HCT116 (cell line): ENCODE results near the gene FANK1. TPM values are rescaled to one million over a fixed set of nuclear protein-coding genes. Genes with fewer than 3 reads are reported as not detected.

Experiments used
- ATAC-seq: fragments of 200-7000 bp; cut with Tn5 transposase; 2 replicates; pipeline ENCODE4 v1.9.1; 2020; ENCODE audit warnings: mild to moderate bottlenecking, moderate library complexity
- BruUV-seq: library from RNA; stranded (reverse); fragments of 400-500 nt; replicated peaks from 2 replicates; lab custom pipeline; 2021; lab: Mats Ljungman, UMichigan
- CTCF ChIA-PET: fragments of 300-600 bp; sonication (Branson Sonifier 250); formaldehyde crosslinking; loops from one replicate; lab custom pipeline; 2021; ENCODE audit warnings: antibody characterized with exemption; lab: Charles Lee
- POLR2A ChIA-PET: fragments of 300-600, 350-600 bp; sonication (Branson Sonifier 250); formaldehyde crosslinking; loops from one replicate; lab custom pipeline; 2021; ENCODE audit warnings: antibody characterized with exemption; lab: Charles Lee
- RAD21 ChIA-PET, 2 experiments: fragments of 300-600 bp; sonication (Branson Sonifier 250); formaldehyde crosslinking; loops; one replicate each; lab custom pipeline; 2023; ENCODE audit warnings: low total read pairs in 2 of 2; ENCODE audit not compliant: uncharacterized antibody in 2 of 2, unreplicated experiment in 2 of 2, low non-redundant PET in 1 of 2; lab: Charles Lee
- DNase-seq: peaks from one replicate; pipeline ENCODE4 v3.0.0-alpha.2; 2010; ENCODE audit warnings: low read depth, low spot score
- H2AFZ ChIP-seq: fragments of 200-600 bp; shearing (Covaris generic), sonication (generic); 2 replicates; pipeline ENCODE4 v1.6.1; 2017; ENCODE audit warnings: low read depth, mixed run types, mixed read lengths, antibody characterized with exemption, low read length; ENCODE audit not compliant: poor library complexity, severe bottlenecking
- H3K27ac ChIP-seq: 2 replicates; pipeline ENCODE4 v1.5.1; 2012; ENCODE audit warnings: low read depth, low read length
- H3K27me3 ChIP-seq: fragments of 200-600 bp; sonication (generic); 2 replicates; pipeline ENCODE4 v1.6.1; 2016; ENCODE audit warnings: mixed run types, low read length, mixed read lengths; ENCODE audit not compliant: insufficient read depth
- H3K36me3 ChIP-seq, 2 experiments: fragments of 200-500 bp in 1 of 2; fragments of 200-600 bp in 1 of 2; sonication (Bioruptor generic) in 1 of 2; sonication (generic) in 1 of 2; 2 replicates each; pipeline versions ENCODE4 v1.5.1 to v1.6.1; 2014 to 2016; ENCODE audit warnings: low read length in 2 of 2, inconsistent platforms in 1 of 2, mixed read lengths in 1 of 2, mixed run types in 1 of 2; ENCODE audit not compliant: insufficient read depth in 2 of 2, control insufficient read depth in 1 of 2
- H3K4me1 ChIP-seq, 2 experiments: fragments of 200-600 bp in 1 of 2; sonication (generic) in 1 of 2; 2 replicates each; pipeline versions ENCODE4 v1.5.1 to v1.6.1; 2012 to 2017; ENCODE audit warnings: low read length in 2 of 2, inconsistent platforms in 1 of 2, mild to moderate bottlenecking in 1 of 2, mixed read lengths in 1 of 2, mixed run types in 1 of 2, moderate library complexity in 1 of 2; ENCODE audit not compliant: insufficient read depth in 2 of 2, control insufficient read depth in 1 of 2
- H3K4me2 ChIP-seq: fragments of 200-600 bp; sonication (generic); 2 replicates; pipeline ENCODE4 v1.6.1; 2017; ENCODE audit warnings: mixed run types, low read length, mixed read lengths
- H3K4me3 ChIP-seq, 2 experiments: fragments of 200-600 bp in 1 of 2; sonication (generic) in 1 of 2; replicated peaks in 1 of 2; 2 replicates each; pipeline ENCODE4 v1.5.1; 2011 to 2016; ENCODE audit warnings: low read length in 2 of 2, control low read depth in 1 of 2, low read depth in 1 of 2, mild to moderate bottlenecking in 1 of 2, mixed read lengths in 1 of 2, mixed run types in 1 of 2
- H3K79me2 ChIP-seq: fragments of 200-600 bp; sonication (generic); 2 replicates; pipeline ENCODE4 v1.6.1; 2017; ENCODE audit warnings: mild to moderate bottlenecking, mixed run types, low read length, moderate library complexity, mixed read lengths; ENCODE audit not compliant: insufficient read depth
- H3K9ac ChIP-seq: fragments of 200-600 bp; sonication (generic); 2 replicates; pipeline ENCODE4 v1.6.1; 2016; ENCODE audit warnings: low read length, mixed read lengths
- H3K9me2 ChIP-seq: fragments of 200-600 bp; sonication (generic), shearing (Covaris generic); 2 replicates; pipeline ENCODE4 v1.6.1; 2017; ENCODE audit warnings: mixed run types, mild to moderate bottlenecking, moderate library complexity; ENCODE audit not compliant: insufficient read depth
- H3K9me3 ChIP-seq, 2 experiments: fragments of 200-500 bp in 1 of 2; fragments of 200-600 bp in 1 of 2; sonication (Bioruptor generic) in 1 of 2; sonication (generic) in 1 of 2; 2 replicates each; pipeline ENCODE4 v1.6.1; 2014 to 2017; ENCODE audit warnings: low read length in 2 of 2, mixed read lengths in 2 of 2, inconsistent platforms in 1 of 2, low read depth in 1 of 2, mild to moderate bottlenecking in 1 of 2, mixed run types in 1 of 2, moderate library complexity in 1 of 2; ENCODE audit not compliant: control insufficient read depth in 1 of 2, insufficient read depth in 1 of 2
- H4K20me1 ChIP-seq: fragments of 200-600 bp; sonication (generic), shearing (Covaris generic); 2 replicates; pipeline ENCODE4 v1.6.1; 2017; ENCODE audit warnings: mixed run types, mild to moderate bottlenecking, moderate library complexity; ENCODE audit not compliant: insufficient read depth
- CEBPB ChIP-seq: IDR thresholded peaks from 2 replicates; pipeline ENCODE4 v1.6.1; 2012; ENCODE audit warnings: low read depth
- FOSL1 ChIP-seq: IDR thresholded peaks from 2 replicates; pipeline ENCODE4 v1.6.1; 2012; ENCODE audit warnings: low read depth
- MAX ChIP-seq: IDR thresholded peaks from 2 replicates; pipeline ENCODE4 v1.6.1; 2012
- REST ChIP-seq: IDR thresholded peaks from 2 replicates; pipeline ENCODE4 v1.6.1; 2012; ENCODE audit warnings: low read depth
- SIN3A ChIP-seq: IDR thresholded peaks from 2 replicates; pipeline ENCODE4 v1.6.1; 2012; ENCODE audit warnings: low read depth
- YY1 ChIP-seq: IDR thresholded peaks from 2 replicates; pipeline ENCODE4 v1.6.1; 2011; ENCODE audit warnings: low read length, low read depth, moderate library complexity, mild to moderate bottlenecking; ENCODE audit not compliant: insufficient replicate concordance; ENCODE audit errors: extremely low read depth
- ZFX ChIP-seq: fragments of 450-650 bp; IDR thresholded peaks from 2 replicates; pipeline ENCODE4 v1.6.1; 2017
- ZNF274 ChIP-seq: fragments of 200-500 bp; sonication (Bioruptor generic); IDR thresholded peaks from 2 replicates; pipeline ENCODE4 v1.6.1; 2014; ENCODE audit warnings: mild to moderate bottlenecking, low read depth, low read length, inconsistent platforms
- intact Hi-C: fragments of 100-400 bp; cut with micrococcal nuclease; formaldehyde crosslinking; loops from 2 replicates; pipeline ENCODE4 v1.10.0; 2022
- total RNA-seq: library from RNA; stranded (reverse); gene quantifications from one replicate; pipeline ENCODE4 v1.2.1, GENCODE V29; 2021; ENCODE audit not compliant: unreplicated experiment
- TF ChIP-seq, protein P1 (sequence below): IDR thresholded peaks from 2 replicates; pipeline ENCODE4 v1.6.1; 2012

The FANK1 gene
- total RNA-seq, 1 experiment from 2014 or later: 5.4 TPM

DNA sequence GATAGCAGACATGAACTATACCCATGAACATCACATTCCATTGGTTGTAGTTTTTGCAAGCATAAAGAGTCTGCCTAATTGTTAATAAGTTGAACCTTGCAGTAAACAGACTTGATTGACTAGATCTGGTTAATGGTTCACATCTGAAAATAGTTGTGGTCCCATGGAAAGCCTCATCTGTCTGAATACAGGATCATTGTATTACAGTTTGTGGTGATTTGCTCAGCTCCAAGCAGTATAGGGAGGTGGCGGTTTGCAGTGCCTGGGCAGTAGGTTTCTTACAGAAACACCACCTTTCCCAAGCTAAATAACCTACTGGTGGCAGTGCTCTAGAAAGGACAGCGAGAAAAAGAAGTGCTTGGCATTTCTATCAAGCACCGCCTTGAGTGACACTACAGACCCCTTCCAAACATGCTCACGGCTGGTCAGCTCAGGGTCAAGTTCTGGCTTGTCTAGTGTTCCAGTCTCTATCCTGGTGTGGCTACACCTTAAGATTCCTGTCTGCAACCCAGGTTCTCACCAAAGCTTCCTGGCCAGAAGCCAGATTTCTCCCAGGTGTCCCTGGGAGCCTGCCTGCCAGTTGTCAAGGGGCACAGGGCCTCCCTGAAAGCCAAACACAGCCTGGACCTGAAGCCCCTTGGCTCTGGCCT is 119.9 kb downstream of the FANK1 start:
- no peaks in the 10 kb centered on the region for H3K36me3 ChIP-seq
- no peak overlapping the region for H3K4me2 ChIP-seq
- H3K4me1 ChIP-seq: peaks cover 0 to 5% of the 10 kb centered on the region in 2 experiments; a peak in 1 of 4 replicates
- no peaks in the 10 kb centered on the region for H4K20me1 ChIP-seq
- H3K4me3 ChIP-seq: no peak overlapping the region
- no peak overlapping the region for H3K27ac ChIP-seq
- no peaks in the 10 kb centered on the region for H3K27me3 ChIP-seq
- RAD21 ChIA-PET: no interaction called here
- no peak for DNase-seq
- POLR2A ChIA-PET: no interaction called here
- TF ChIP-seq MAX (no peak), REST (no peak), CEBPB (no peak), FOSL1 (no peak), SIN3A (no peak), ZFX (no peak), YY1 (no peak), ZNF274 (no peak)
- TF ChIP-seq, protein P1, sequence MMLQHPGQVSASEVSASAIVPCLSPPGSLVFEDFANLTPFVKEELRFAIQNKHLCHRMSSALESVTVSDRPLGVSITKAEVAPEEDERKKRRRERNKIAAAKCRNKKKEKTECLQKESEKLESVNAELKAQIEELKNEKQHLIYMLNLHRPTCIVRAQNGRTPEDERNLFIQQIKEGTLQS: no peak
- TF ChIP-seq, all 23 proteins: peak for 0
- Histone ChIP-seq H2AFZ (no peak overlapping the region), H3K9me2 (no peaks in the 10 kb centered on the region), H3K9ac (no peak overlapping the region), H3K9me3 (no peaks in the 10 kb centered on the region), H3K79me2 (no peaks in the 10 kb centered on the region)
- no TSS peak for BruUV-seq
- intact Hi-C loops: no loop called here
- ATAC-seq: no peak
- CTCF ChIA-PET: no interaction called here
